GM13976 (cell line): Measurements from ENCODE around the gene TMEM81.
A peak's percentile ranks its signal among the peaks of the same experiment; 100 is the strongest.

Source experiments
- DNase-seq: peaks from one replicate; pipeline ENCODE4 v3.0.0; 2012; ENCODE audit warnings: low spot score
- in situ Hi-C: fragments of 300-500 bp; cut with MboI; formaldehyde crosslinking; loops from one replicate; pipeline ENCODE4 v1.12.0; 2022; ENCODE audit warnings: low sequenced_read_pairs, mixed read lengths, inconsistent platforms; ENCODE audit not compliant: unreplicated experiment
- TF ChIP-seq, protein P1 (sequence below): IDR thresholded peaks from 2 replicates; pipeline ENCODE4 v1.5.1; 2012; ENCODE audit warnings: borderline replicate concordance, mild to moderate bottlenecking; ENCODE audit not compliant: insufficient read depth; ENCODE audit errors: extremely low read depth, missing control alignments, control extremely low read depth

The TMEM81 gene

DNA sequence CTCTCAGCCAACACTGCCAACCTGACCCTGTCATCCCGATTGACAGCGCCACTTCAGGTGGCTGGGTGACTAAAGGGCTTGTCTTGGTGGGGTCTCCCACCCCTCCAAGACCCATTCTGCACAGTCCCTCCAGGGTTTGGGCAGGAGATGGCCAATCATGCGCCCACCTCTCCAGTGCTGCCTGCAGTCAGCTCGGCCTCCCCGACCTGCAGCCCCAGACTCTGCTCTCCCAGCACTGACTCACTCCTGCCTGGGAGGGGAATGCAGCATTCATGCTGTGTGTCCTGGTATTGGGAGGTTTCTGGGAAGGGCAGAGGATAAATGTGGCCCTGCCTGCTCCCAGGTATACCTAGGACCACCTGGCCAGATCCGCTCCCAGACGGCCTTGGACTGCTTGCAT lies 9.7 kb downstream of the TMEM81 start:
- peak; percentile 20 for DNase-seq

DNA sequence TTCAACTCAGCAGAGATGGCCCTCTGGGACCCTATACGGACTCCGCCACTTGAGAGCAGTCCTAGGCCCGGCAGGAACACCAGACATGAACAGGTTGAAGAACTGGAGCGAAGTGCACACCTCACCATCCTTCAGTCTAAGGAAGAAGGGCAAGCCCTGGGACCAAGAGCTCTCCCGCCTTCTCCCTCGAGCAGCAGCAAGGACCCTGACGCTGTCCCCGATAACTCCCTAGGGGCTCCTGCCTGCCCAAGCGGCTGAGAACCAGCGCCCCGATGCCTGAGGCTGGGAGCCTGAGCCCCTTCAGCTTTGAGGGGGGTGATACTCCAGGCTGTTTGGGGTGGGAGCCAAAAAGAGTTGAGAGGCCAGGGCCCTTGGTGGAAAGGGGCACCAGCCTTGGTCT lies 10.2 kb downstream of the TMEM81 start:
- no peak for DNase-seq
- TF ChIP-seq, protein P1, sequence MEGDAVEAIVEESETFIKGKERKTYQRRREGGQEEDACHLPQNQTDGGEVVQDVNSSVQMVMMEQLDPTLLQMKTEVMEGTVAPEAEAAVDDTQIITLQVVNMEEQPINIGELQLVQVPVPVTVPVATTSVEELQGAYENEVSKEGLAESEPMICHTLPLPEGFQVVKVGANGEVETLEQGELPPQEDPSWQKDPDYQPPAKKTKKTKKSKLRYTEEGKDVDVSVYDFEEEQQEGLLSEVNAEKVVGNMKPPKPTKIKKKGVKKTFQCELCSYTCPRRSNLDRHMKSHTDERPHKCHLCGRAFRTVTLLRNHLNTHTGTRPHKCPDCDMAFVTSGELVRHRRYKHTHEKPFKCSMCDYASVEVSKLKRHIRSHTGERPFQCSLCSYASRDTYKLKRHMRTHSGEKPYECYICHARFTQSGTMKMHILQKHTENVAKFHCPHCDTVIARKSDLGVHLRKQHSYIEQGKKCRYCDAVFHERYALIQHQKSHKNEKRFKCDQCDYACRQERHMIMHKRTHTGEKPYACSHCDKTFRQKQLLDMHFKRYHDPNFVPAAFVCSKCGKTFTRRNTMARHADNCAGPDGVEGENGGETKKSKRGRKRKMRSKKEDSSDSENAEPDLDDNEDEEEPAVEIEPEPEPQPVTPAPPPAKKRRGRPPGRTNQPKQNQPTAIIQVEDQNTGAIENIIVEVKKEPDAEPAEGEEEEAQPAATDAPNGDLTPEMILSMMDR = no peak
- in situ Hi-C loops = no loop called here

More for the DNA sequence above, 9.7 kb downstream of the TMEM81 start:
- in situ Hi-C loops = no loop called here
- TF ChIP-seq, protein P1 = no peak

DNA sequence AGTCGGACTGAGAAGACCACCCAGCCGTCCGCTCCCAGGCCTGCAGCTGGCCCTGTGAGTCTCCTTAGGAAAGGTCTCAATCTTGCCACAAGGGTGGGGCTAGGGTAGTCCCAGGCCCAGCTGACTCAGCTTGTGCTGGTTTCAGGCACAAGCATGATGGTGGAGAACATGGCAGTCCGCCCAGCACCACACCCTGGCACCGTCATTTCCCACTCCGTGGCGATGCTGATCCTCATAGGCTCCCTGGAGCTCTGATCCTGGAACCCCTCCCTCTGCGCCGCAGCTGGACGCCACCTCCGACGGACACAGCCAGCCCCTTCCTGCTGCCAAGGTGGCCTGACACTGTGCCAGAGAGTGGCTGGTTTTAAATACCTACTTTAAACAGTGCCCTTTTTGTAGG lies 10.7 kb downstream of the TMEM81 start:
- TF ChIP-seq, protein P1 = no peak
- no peak for DNase-seq
- in situ Hi-C loops = no loop called here

DNA sequence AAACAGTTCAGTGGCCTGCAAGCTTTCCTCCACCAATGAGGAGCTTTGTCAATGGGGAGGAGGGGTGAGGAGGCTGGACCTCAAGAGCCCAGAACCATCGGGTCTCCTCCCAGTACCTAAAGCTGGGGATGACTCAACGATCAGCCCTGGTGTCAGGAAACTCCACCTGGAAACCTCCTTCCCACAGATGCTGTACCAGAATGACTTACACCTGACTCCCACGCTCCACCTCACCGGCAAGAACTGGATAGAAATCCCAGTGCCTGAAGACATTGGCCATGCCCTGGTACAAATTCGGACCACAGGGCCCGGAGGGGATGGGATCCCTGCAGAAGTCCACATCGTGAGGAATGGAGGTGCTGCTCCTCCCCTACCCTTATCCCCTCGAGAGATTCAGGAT lies 11.4 kb downstream of the TMEM81 start:
- TF ChIP-seq, protein P1 = no peak
- peak; percentile 22 for DNase-seq
- in situ Hi-C loops = no loop called here

DNA sequence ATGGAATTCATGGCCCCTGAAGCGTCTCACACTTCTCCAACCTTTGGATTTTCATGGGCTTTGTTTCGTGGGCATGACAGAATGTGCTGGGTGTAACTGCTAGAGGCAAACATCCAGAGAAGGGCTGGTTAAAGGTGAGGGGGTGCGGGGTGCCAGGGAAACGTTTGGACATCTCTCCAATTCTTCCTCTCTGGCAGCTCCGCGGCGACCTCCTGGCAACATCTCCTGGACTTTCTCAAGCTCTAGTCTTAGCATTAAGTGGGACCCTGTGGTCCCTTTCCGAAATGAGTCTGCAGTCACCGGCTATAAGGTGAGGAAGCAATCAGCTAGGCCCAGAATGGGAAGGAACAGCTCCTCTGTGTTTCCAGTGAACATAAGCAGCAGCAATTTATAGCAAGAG lies 12.0 kb downstream of the TMEM81 start:
- TF ChIP-seq, protein P1 = no peak
- no peak for DNase-seq
- in situ Hi-C loops = no loop called here

DNA sequence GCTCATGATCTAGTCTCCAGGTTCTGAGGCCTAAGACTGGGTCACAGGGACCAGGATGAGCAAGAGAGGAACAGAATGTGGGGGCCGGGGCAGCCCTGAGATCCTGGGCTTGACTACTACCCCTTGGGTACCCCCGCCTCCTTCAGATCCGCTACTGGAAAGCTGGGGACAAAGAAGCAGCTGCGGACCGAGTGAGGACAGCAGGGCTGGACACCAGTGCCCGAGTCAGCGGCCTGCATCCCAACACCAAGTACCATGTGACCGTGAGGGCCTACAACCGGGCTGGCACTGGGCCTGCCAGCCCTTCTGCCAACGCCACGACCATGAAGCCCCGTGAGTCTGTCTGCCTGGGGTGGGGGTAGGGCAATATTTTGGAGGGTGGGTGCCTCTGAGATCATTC lies 12.5 kb downstream of the TMEM81 start:
- TF ChIP-seq, protein P1 = no peak
- in situ Hi-C loops = no loop called here

DNA sequence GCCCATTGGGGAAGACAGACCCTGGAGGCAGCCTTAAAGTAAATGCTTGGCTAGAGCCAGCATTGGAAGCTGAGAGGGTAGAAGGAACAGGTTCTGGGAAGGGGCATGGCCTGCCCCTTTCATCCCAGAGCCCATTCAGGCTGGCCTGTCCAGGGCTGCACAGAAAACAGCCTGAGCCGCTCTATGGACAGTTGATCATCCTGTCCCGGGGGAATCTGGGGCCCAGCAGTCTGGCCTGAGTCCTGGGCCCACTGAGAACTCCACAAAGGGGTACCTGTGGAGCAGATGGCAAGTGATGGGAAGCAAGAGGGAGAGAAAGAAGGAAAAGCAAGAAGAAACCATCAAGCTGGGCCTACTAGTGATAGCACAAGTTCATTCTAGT lies 13.2 kb downstream of the TMEM81 start:
- TF ChIP-seq, protein P1 = no peak
- in situ Hi-C loops = no loop called here

More for the DNA sequence above, 12.5 kb downstream of the TMEM81 start:
- peak; percentile 16 for DNase-seq

More for the DNA sequence above, 13.2 kb downstream of the TMEM81 start:
- no peak for DNase-seq
